Activated CD8-positive, alpha-beta memory T cell treated with anti-CD3 and anti-CD28 coated beads, Interleukin-2, amount 50 U/mL, for 24 hours (primary cell): ENCODE results near the gene SLC34A1.

Source experiments
- DNase-seq: peaks from one replicate; pipeline ENCODE4 v3.0.0-alpha.2; 2020; ENCODE audit errors: extremely low read depth

SLC34A1 gene

DNA sequence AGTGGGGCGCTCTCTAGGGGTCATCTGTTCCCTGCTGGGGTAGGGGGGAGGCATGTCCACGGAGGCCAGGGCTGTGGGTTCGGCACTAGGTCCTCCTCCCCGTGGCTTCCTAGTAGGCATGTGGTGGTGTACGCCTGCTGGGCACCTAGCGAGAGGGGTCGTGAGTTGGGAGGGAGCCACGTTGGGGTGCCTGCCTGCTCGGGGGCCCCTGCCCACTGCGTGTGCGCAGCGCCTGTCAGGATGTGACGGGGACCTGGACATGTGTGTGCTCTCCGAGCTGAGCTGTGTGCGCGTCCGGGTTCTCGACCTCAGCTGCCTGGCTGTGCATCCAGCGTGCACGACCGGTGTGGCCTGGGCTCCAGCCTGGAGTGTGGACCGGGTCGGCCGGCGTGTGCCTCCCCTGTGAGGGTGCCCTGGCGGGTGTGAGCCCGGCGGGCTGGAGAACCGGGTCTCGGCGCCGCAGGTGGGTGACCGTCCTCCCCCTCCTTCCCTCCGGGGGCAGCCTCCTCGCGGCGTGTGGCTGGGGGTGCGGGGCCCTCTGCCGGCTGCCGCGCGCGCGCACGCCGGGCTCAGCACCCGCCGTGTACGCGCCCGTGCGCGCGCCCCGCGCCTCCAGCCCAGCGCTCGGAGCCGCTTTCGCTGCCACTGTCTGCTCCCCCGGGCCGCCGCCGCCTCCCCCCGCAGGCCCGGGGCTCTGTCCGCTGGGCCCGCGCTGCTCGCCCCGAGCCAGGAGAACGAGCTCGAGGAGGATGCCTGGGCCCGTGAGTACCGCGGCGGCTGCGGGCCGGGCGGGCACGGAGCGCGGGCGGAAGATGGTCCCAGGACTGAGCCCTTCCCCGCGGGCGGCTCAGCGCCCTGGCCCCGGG, 62.2 kb downstream of the SLC34A1 start, which contains the start of gene PRR7:
PRR7 (plus strand) TSS at position 615 of the 866 bp plus-strand sequence. CDS start 8,254 bp downstream, outside the sequence.
- no peak for DNase-seq

DNA sequence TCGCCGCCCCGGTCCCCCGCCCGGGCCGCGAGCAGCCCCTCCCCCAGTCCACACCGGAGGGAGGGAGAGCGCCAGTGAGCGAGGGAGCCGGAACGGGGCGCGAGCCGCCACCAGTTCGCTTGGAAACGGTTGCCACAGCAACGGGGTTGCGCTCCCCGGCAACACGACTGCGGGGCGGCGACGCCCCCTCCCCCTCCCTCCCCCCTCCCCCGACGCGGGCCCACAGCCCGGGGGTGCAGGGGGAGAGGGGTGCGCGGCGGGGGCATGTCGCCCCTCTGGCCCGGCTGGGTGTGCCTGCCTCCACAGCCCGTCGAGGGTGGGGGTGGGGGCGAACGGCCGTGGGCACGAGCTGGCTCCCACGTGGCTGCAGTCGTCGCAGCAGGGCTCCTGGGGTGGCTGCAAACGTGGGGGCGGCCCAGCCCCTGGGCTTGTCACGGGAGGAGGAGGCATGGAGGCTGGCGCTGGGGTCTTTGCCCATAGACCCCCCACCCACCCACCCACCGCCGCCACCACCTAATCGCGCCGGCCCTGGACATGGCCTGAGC, 62.9 kb downstream of the SLC34A1 start:
- DNase-seq, result no peak

DNA sequence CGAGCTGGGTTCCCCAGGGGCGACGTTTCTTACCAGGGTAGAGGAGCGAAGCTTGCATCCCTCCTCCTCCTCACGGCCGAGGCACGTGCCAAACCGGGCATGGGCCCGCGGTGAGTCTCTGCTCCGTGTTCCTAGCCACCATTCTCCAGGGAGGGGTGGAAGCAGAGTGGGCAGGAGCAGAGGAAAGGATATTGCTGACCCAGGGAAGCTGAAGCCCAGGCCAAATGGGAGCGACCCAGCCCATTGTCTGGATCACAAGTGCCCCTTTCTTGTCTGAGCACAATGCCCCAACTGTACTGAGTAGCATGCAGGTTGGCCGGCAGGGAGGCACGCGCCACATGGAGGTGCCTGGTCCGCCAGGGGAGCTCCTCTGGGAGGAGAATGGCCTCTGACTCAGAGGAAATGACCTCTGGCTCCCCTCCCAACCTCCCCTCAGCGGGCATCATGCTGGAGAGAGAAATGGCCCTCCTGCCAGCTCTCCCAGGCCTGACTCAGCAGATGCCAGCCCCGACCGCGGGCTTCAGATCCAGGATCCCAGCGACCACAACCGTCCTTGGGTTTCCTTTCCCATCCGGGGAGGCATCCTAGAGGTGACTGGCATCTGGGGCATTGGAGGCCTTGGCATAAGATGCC, 63.5 kb downstream of the SLC34A1 start:
- no peak for DNase-seq
